Measurements from ENCODE around the gene PLET1.

The PLET1 gene

DNA sequence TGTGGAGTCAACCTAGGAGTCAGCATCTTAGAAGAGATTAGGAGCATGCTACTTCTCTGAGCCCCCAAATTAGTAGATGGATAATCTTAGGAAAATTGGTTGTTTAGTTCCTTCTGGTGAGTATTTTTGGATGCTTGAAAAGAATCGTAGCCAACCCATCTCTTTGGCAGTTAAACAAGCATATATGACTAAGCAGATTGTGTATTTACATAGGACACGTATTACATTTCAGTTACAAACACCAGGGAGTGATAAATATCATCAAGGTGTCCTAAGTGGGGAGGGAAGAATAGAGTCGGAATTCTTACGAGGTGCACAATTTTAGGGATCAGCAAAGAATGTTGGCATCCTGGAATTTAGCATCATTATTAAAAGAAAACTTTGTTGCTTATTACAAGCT is 13.5 kb downstream of the PLET1 start:
- no peak for DNase-seq (ENCODE audit: low read depth in 1 of 2, low spot score in 1 of 2)
- TF ChIP-seq POLR2AphosphoS5 (IDR thresholded peaks at IDR 0.05; ENCODE audit: low read depth) (no peak), GABPA (IDR thresholded peaks at IDR 0.05; ENCODE audit: low read depth) (no peak), SPI1 (IDR thresholded peaks at IDR 0.05; ENCODE audit: borderline replicate concordance, low read depth) (no peak), REST (IDR thresholded peaks at IDR 0.05; ENCODE audit: insufficient replicate concordance, low read depth) (no peak), CTCF (IDR thresholded peaks at IDR 0.05; ENCODE audit: insufficient read depth, low read length) (no peak)
- no peaks in the 10 kb centered on the region for H3K27me3 ChIP-seq (ENCODE audit: insufficient read depth, poor library complexity, severe bottlenecking)
- no peak overlapping the region for H3K27ac ChIP-seq (replicated peaks)
- H3K4me3 ChIP-seq (replicated peaks; ENCODE audit: insufficient read depth, low read length): no peak overlapping the region

DNA sequence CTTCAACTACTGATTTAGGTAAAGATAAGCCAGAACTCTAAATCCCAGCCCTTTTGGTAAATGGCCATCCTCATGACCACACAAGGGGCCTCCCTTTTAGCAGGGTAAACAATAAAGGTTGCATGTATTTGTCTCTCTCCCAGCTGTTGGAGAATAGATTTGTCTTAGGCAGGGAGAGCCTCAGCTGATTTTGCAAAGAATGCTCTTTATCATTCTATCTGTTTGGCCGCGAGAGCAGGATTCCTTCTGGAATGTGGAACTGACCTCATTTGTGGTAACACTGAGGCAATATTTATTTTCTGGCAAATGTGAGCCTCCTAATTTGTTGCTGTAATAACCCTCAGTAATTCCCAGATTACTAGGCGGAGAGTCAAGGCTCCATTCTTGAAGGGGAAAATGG is 19.2 kb downstream of the PLET1 start:
- H3K27ac ChIP-seq (replicated peaks): no peak overlapping the region
- no peak overlapping the region for H3K4me3 ChIP-seq (replicated peaks; ENCODE audit: insufficient read depth, low read length)
- no peaks in the 10 kb centered on the region for H3K27me3 ChIP-seq (ENCODE audit: insufficient read depth, poor library complexity, severe bottlenecking)
- TF ChIP-seq REST (IDR thresholded peaks at IDR 0.05; ENCODE audit: insufficient replicate concordance, low read depth): no peak
- no peak for TF ChIP-seq SPI1 (IDR thresholded peaks at IDR 0.05; ENCODE audit: borderline replicate concordance, low read depth)
- no peak for TF ChIP-seq GABPA (IDR thresholded peaks at IDR 0.05; ENCODE audit: low read depth)
- DNase-seq (ENCODE audit: low read depth in 1 of 2, low spot score in 1 of 2): no peak

GRCh38 chr11:112238041-112238440 is 22.6 kb downstream of the PLET1 start:
- Histone ChIP-seq H3K4me3 (replicated peaks; ENCODE audit: insufficient read depth, low read length) (no peak overlapping the region), H3K27ac (replicated peaks) (no peak overlapping the region), H3K27me3 (ENCODE audit: insufficient read depth, poor library complexity, severe bottlenecking) (no peaks in the 10 kb centered on the region)
- no peak for TF ChIP-seq REST (IDR thresholded peaks at IDR 0.05; ENCODE audit: insufficient replicate concordance, low read depth)
- no peak for TF ChIP-seq POLR2AphosphoS5 (IDR thresholded peaks at IDR 0.05; ENCODE audit: low read depth)
- no peak for TF ChIP-seq SPI1 (IDR thresholded peaks at IDR 0.05; ENCODE audit: borderline replicate concordance, low read depth)
- TF ChIP-seq GABPA (IDR thresholded peaks at IDR 0.05; ENCODE audit: low read depth): no peak
- TF ChIP-seq CTCF (IDR thresholded peaks at IDR 0.05; ENCODE audit: insufficient read depth, low read length): no peak
- DNase-seq (ENCODE audit: low read depth in 1 of 2, low spot score in 1 of 2): no peak

DNA sequence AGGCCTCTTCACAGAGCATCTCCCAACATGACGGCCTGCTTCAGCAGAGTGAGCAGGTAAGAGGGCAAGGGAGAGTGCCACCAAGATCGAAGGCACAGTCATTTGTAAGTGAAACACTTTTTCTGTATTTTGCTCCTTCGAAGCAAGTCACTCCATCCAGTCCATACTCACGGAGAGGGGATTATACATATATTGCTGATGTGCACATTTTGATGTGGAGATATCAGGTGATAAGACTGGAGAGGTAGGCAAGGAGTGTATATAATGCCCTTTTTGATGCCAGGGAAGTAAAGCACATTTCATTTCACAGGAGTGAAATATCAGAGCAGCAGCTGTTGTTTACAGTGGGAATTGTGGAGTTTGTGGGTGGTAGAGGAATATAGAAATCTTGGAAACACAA is 23.2 kb downstream of the PLET1 start:
- no peak for DNase-seq (ENCODE audit: low read depth in 1 of 2, low spot score in 1 of 2)
- Histone ChIP-seq H3K4me3 (replicated peaks; ENCODE audit: insufficient read depth, low read length) (no peak overlapping the region), H3K27ac (replicated peaks) (no peak overlapping the region), H3K27me3 (ENCODE audit: insufficient read depth, poor library complexity, severe bottlenecking) (no peaks in the 10 kb centered on the region)
- TF ChIP-seq POLR2AphosphoS5 (IDR thresholded peaks at IDR 0.05; ENCODE audit: low read depth): no peak
- no peak for TF ChIP-seq REST (IDR thresholded peaks at IDR 0.05; ENCODE audit: insufficient replicate concordance, low read depth)
- no peak for TF ChIP-seq CTCF (IDR thresholded peaks at IDR 0.05; ENCODE audit: insufficient read depth, low read length)
- no peak for TF ChIP-seq GABPA (IDR thresholded peaks at IDR 0.05; ENCODE audit: low read depth)
- no peak for TF ChIP-seq SPI1 (IDR thresholded peaks at IDR 0.05; ENCODE audit: borderline replicate concordance, low read depth)

Data from HL-60 (cell line).